GM23248 (cell line): ENCODE results near the gene ZNF141. TPM values are rescaled to one million over a fixed set of nuclear protein-coding genes. Genes with fewer than 3 reads are reported as not detected.
"Not testable (repeated sequence)": the region's sequence is repeated elsewhere in the genome, so short reads cannot be mapped to it uniquely, and the experiment has no call there.

Source experiments
- DNase-seq: peaks from one replicate; pipeline ENCODE4 v3.0.0-alpha.2; 2015
- H2AFZ ChIP-seq: fragments of 200-600 bp; sonication (generic); 2 replicates; pipeline ENCODE4 v1.6.1; 2016; ENCODE audit warnings: antibody characterized with exemption
- H3F3A ChIP-seq: fragments of 200-600 bp; sonication (generic); 2 replicates; pipeline ENCODE4 v1.6.1; 2016; ENCODE audit warnings: mild to moderate bottlenecking, antibody characterized with exemption, mixed run types; ENCODE audit not compliant: insufficient read depth
- H3K27ac ChIP-seq: fragments of 200-600 bp; sonication (generic); 2 replicates; pipeline ENCODE4 v1.5.1; 2016; ENCODE audit warnings: mild to moderate bottlenecking
- H3K27me3 ChIP-seq: fragments of 200-600 bp; sonication (generic); replicated peaks from 2 replicates; pipeline ENCODE4 v1.6.1; 2016; ENCODE audit warnings: mild to moderate bottlenecking; ENCODE audit not compliant: insufficient read depth
- H3K36me3 ChIP-seq: fragments of 200-600 bp; sonication (generic); 2 replicates; pipeline ENCODE4 v1.6.1; 2016; ENCODE audit warnings: low read depth, mild to moderate bottlenecking
- H3K4me1 ChIP-seq: fragments of 200-600 bp; sonication (generic); 2 replicates; pipeline ENCODE4 v1.6.1; 2016; ENCODE audit warnings: mild to moderate bottlenecking; ENCODE audit not compliant: insufficient read depth
- H3K4me2 ChIP-seq: fragments of 200-600 bp; sonication (generic); one replicate; pipeline ENCODE4 v1.6.1; 2016; ENCODE audit warnings: mild to moderate bottlenecking; ENCODE audit not compliant: unreplicated experiment
- H3K4me3 ChIP-seq: fragments of 200-600 bp; sonication (generic); 2 replicates; pipeline ENCODE4 v1.5.1; 2016; ENCODE audit warnings: mild to moderate bottlenecking
- H3K79me2 ChIP-seq: fragments of 200-600 bp; sonication (generic); 2 replicates; pipeline ENCODE4 v1.6.1; 2016; ENCODE audit warnings: mild to moderate bottlenecking; ENCODE audit not compliant: insufficient read depth
- H3K9ac ChIP-seq: fragments of 200-600 bp; sonication (generic); 2 replicates; pipeline ENCODE4 v1.6.1; 2016; ENCODE audit warnings: mild to moderate bottlenecking
- H3K9me2 ChIP-seq: fragments of 200-600 bp; sonication (generic); 2 replicates; pipeline ENCODE4 v1.6.1; 2016; ENCODE audit warnings: mixed run types, mild to moderate bottlenecking, moderate library complexity; ENCODE audit not compliant: insufficient read depth
- H3K9me3 ChIP-seq: fragments of 200-600 bp; sonication (generic); one replicate; pipeline ENCODE4 v1.6.1; 2017; ENCODE audit warnings: low read depth
- H4K20me1 ChIP-seq: fragments of 200-600 bp; sonication (generic); 2 replicates; pipeline ENCODE4 v1.6.0; 2016; ENCODE audit not compliant: insufficient read depth
- EZH2 ChIP-seq: fragments of 200-600 bp; sonication (generic); IDR thresholded peaks from 2 replicates; pipeline ENCODE4 v1.6.1; 2018; ENCODE audit warnings: antibody characterized with exemption, mild to moderate bottlenecking; ENCODE audit not compliant: insufficient read depth, poor library complexity, severe bottlenecking
- EZH2phosphoT487 ChIP-seq: fragments of 200-600 bp; sonication (generic); IDR thresholded peaks from 2 replicates; pipeline ENCODE4 v1.6.1; 2018; ENCODE audit warnings: antibody characterized with exemption, moderate library complexity, mild to moderate bottlenecking, low read depth; ENCODE audit not compliant: insufficient read depth
- WGBS, 2 experiments: methylation state at CpG; one replicate each; pipeline ENCODE4 v1.1.6; 2015 to 2017; ENCODE audit warnings: low lambda C conversion rate in 2 of 2, low coverage in 1 of 2; ENCODE audit errors: missing lambda C conversion rate in 2 of 2; 5-methylcytosine and 5-hydroxymethylcytosine counted together
- in situ Hi-C: fragments of 300-500 bp; cut with MboI; formaldehyde crosslinking; loops from 2 replicates; pipeline ENCODE4 v1.15.0; 2020
- polyA plus RNA-seq: library from polyadenylated mRNA; unstranded; fragments of >200 nt; fragmentation: Nextera tagmentation; extraction: Ambion mirVana; gene quantifications from 2 replicates; pipeline ENCODE4 v1.2.1, GENCODE V29; 2016
- total RNA-seq: library from RNA; depleted of rRNA; stranded (reverse); fragments of >200 nt; shearing (Covaris generic); gene quantifications from 2 replicates; pipeline ENCODE4 v1.2.3, GENCODE V29; 2014; rRNA removed

Gene ZNF141
- total RNA-seq, result 6.7 and 7.6 TPM in 2 replicates
- polyA plus RNA-seq, result 2.1 and 3.3 TPM in 2 replicates

- Histone ChIP-seq H3K4me3 (peak within 1 kb of the TSS; percentile 89), H3K79me2 (peaks cover 44% of the 10 kb centered on the region), H3K9me2 (no peaks in the 10 kb centered on the region), H4K20me1 (no peaks in the 10 kb centered on the region), H3K36me3 (no peaks in the 10 kb centered on the region; the same call in none of the 2 replicates), H3K27ac (peak within 1 kb of the TSS; percentile 91), H3K4me1 (no peaks in the 10 kb centered on the region), H3K4me2 (peak within 1 kb of the TSS; percentile 88), H3K27me3 (no peaks in the 10 kb centered on the region), H3F3A (0 out of 2 replicates have a peak, but pooled peaks cover 6% of the 10 kb centered on the region), H2AFZ (peak within 1 kb of the TSS; percentile 93), H3K9ac (peak within 1 kb of the TSS; percentile 91), H3K9me3 (no peaks in the 10 kb centered on the region)
- DNase-seq, result peak; percentile 98
- in situ Hi-C loops, result no loop called here
- 1 to 2% methylated on average over 53 to 57 of the region's 59 CpGs for WGBS, 2 experiments
- TF ChIP-seq EZH2phosphoT487, result no peak
- no peak for TF ChIP-seq EZH2
Observed at GRCh38 chr4:337143-337931, at the start of gene ZNF141. TSS of gene ZNF141 (plus strand) at chr4:337814. CDS start at chr4:337984, 170 bp downstream.

GRCh38 chr4:288891-289290 lies 48.7 kb upstream of the ZNF141 start:
- Histone ChIP-seq H3K4me1 (no peaks in the 10 kb centered on the region), H3K4me3 (no peak overlapping the region), H3K9me3 (peaks cover 10% of the 10 kb centered on the region), H3F3A (no peaks in the 10 kb centered on the region), H3K9ac (no peak overlapping the region), H4K20me1 (no peaks in the 10 kb centered on the region), H2AFZ (no peak overlapping the region), H3K36me3 (no peaks in the 10 kb centered on the region), H3K27ac (no peak overlapping the region), H3K9me2 (no peaks in the 10 kb centered on the region), H3K4me2 (no peak overlapping the region), H3K27me3 (no peaks in the 10 kb centered on the region), H3K79me2 (no peaks in the 10 kb centered on the region)
- 38 to 48% methylated on average over 2 of the region's 2 CpGs for whole genome bisulfite sequencing, 2 experiments
- in situ Hi-C loops, result no loop called here
- TF ChIP-seq EZH2 (no peak), EZH2phosphoT487 (no peak)
- no peak for DNase-seq

GRCh38 chr4:294732-295131 lies 42.9 kb upstream of the ZNF141 start:
- Histone ChIP-seq H4K20me1 (no peaks in the 10 kb centered on the region), H3K27ac (no peak overlapping the region), H3K9me3 (peaks cover 6% of the 10 kb centered on the region), H3K9ac (no peak overlapping the region), H3K79me2 (no peaks in the 10 kb centered on the region), H3K27me3 (no peaks in the 10 kb centered on the region), H2AFZ (no peak overlapping the region), H3K4me2 (no peak overlapping the region), H3F3A (no peaks in the 10 kb centered on the region), H3K4me3 (no peak overlapping the region), H3K9me2 (no peaks in the 10 kb centered on the region), H3K36me3 (no peaks in the 10 kb centered on the region), H3K4me1 (no peaks in the 10 kb centered on the region)
- 67 to 73% methylated on average over 3 of the region's 3 CpGs for WGBS, 2 experiments
- no peak for TF ChIP-seq EZH2
- TF ChIP-seq EZH2phosphoT487, result no peak
- DNase-seq, result no peak
- in situ Hi-C loops, result no loop called here

- H3K9me2 ChIP-seq, result no peaks in the 10 kb centered on the region
- H3K9ac ChIP-seq, result no peak overlapping the region
- no peaks in the 10 kb centered on the region for H3K4me1 ChIP-seq
- H2AFZ ChIP-seq, result no peak overlapping the region
- in situ Hi-C loops, result no loop called here
- no peak overlapping the region for H3K27ac ChIP-seq
- H3K27me3 ChIP-seq, result no peaks in the 10 kb centered on the region
- TF ChIP-seq EZH2phosphoT487 (no peak), EZH2 (no peak)
- H3K4me2 ChIP-seq, result no peak overlapping the region
- no peaks in the 10 kb centered on the region for H3K79me2 ChIP-seq
- WGBS, 2 experiments, result 80 to 83% methylated on average over 4 of the region's 4 CpGs
- H3F3A ChIP-seq, result no peaks in the 10 kb centered on the region
- H3K36me3 ChIP-seq, result no peaks in the 10 kb centered on the region
- no peaks in the 10 kb centered on the region for H3K9me3 ChIP-seq
- H4K20me1 ChIP-seq, result no peaks in the 10 kb centered on the region
- H3K4me3 ChIP-seq, result no peak overlapping the region
- DNase-seq, result no peak
Observed at GRCh38 chr4:302381-302780, 35.2 kb upstream of the ZNF141 start.

- H3K79me2 ChIP-seq, H3K9me2 ChIP-seq, H3K36me3 ChIP-seq, H3K9me3 ChIP-seq, in situ Hi-C loops, H3K27me3 ChIP-seq, H4K20me1 ChIP-seq, H3K4me1 ChIP-seq, H3F3A ChIP-seq, H3K27ac ChIP-seq: not testable (repeated sequence)
- peak overlapping the region; percentile 41 for H3K4me2 ChIP-seq
- H3K9ac ChIP-seq, result peak overlapping the region; percentile 61
- DNase-seq, result peak; percentile 3
- WGBS, 2 experiments, result 7 to 10% methylated on average over 20 of the region's 20 CpGs
- H3K4me3 ChIP-seq, result peak overlapping the region; percentile 75
- peak overlapping the region; percentile 82 for H2AFZ ChIP-seq
Observed at GRCh38 chr4:304516-304915, 33.1 kb upstream of the ZNF141 start.
